GM23248 (cell line): Measurements from ENCODE around the gene PCDHGA1. TPM values are rescaled to one million over a fixed set of nuclear protein-coding genes. Genes with fewer than 3 reads are reported as not detected.
"Not testable (repeated sequence)": the region's sequence is repeated elsewhere in the genome, so short reads cannot be mapped to it uniquely, and the experiment has no call there.

Experiments used
- DNase-seq: peaks from one replicate; pipeline ENCODE4 v3.0.0-alpha.2; 2015
- H2AFZ ChIP-seq: fragments of 200-600 bp; sonication (generic); 2 replicates; pipeline ENCODE4 v1.6.1; 2016; ENCODE audit warnings: antibody characterized with exemption
- H3F3A ChIP-seq: fragments of 200-600 bp; sonication (generic); 2 replicates; pipeline ENCODE4 v1.6.1; 2016; ENCODE audit warnings: mild to moderate bottlenecking, antibody characterized with exemption, mixed run types; ENCODE audit not compliant: insufficient read depth
- H3K27ac ChIP-seq: fragments of 200-600 bp; sonication (generic); 2 replicates; pipeline ENCODE4 v1.5.1; 2016; ENCODE audit warnings: mild to moderate bottlenecking
- H3K27me3 ChIP-seq: fragments of 200-600 bp; sonication (generic); replicated peaks from 2 replicates; pipeline ENCODE4 v1.6.1; 2016; ENCODE audit warnings: mild to moderate bottlenecking; ENCODE audit not compliant: insufficient read depth
- H3K36me3 ChIP-seq: fragments of 200-600 bp; sonication (generic); 2 replicates; pipeline ENCODE4 v1.6.1; 2016; ENCODE audit warnings: low read depth, mild to moderate bottlenecking
- H3K4me1 ChIP-seq: fragments of 200-600 bp; sonication (generic); 2 replicates; pipeline ENCODE4 v1.6.1; 2016; ENCODE audit warnings: mild to moderate bottlenecking; ENCODE audit not compliant: insufficient read depth
- H3K4me2 ChIP-seq: fragments of 200-600 bp; sonication (generic); one replicate; pipeline ENCODE4 v1.6.1; 2016; ENCODE audit warnings: mild to moderate bottlenecking; ENCODE audit not compliant: unreplicated experiment
- H3K4me3 ChIP-seq: fragments of 200-600 bp; sonication (generic); 2 replicates; pipeline ENCODE4 v1.5.1; 2016; ENCODE audit warnings: mild to moderate bottlenecking
- H3K79me2 ChIP-seq: fragments of 200-600 bp; sonication (generic); 2 replicates; pipeline ENCODE4 v1.6.1; 2016; ENCODE audit warnings: mild to moderate bottlenecking; ENCODE audit not compliant: insufficient read depth
- H3K9ac ChIP-seq: fragments of 200-600 bp; sonication (generic); 2 replicates; pipeline ENCODE4 v1.6.1; 2016; ENCODE audit warnings: mild to moderate bottlenecking
- H3K9me2 ChIP-seq: fragments of 200-600 bp; sonication (generic); 2 replicates; pipeline ENCODE4 v1.6.1; 2016; ENCODE audit warnings: mixed run types, mild to moderate bottlenecking, moderate library complexity; ENCODE audit not compliant: insufficient read depth
- H3K9me3 ChIP-seq: fragments of 200-600 bp; sonication (generic); one replicate; pipeline ENCODE4 v1.6.1; 2017; ENCODE audit warnings: low read depth
- H4K20me1 ChIP-seq: fragments of 200-600 bp; sonication (generic); 2 replicates; pipeline ENCODE4 v1.6.0; 2016; ENCODE audit not compliant: insufficient read depth
- EZH2 ChIP-seq: fragments of 200-600 bp; sonication (generic); IDR thresholded peaks from 2 replicates; pipeline ENCODE4 v1.6.1; 2018; ENCODE audit warnings: antibody characterized with exemption, mild to moderate bottlenecking; ENCODE audit not compliant: insufficient read depth, poor library complexity, severe bottlenecking
- EZH2phosphoT487 ChIP-seq: fragments of 200-600 bp; sonication (generic); IDR thresholded peaks from 2 replicates; pipeline ENCODE4 v1.6.1; 2018; ENCODE audit warnings: antibody characterized with exemption, moderate library complexity, mild to moderate bottlenecking, low read depth; ENCODE audit not compliant: insufficient read depth
- WGBS, 2 experiments: methylation state at CpG; one replicate each; pipeline ENCODE4 v1.1.6; 2015 to 2017; ENCODE audit warnings: low lambda C conversion rate in 2 of 2, low coverage in 1 of 2; ENCODE audit errors: missing lambda C conversion rate in 2 of 2; 5-methylcytosine and 5-hydroxymethylcytosine counted together
- in situ Hi-C: fragments of 300-500 bp; cut with MboI; formaldehyde crosslinking; loops from 2 replicates; pipeline ENCODE4 v1.15.0; 2020
- polyA plus RNA-seq: library from polyadenylated mRNA; unstranded; fragments of >200 nt; fragmentation: Nextera tagmentation; extraction: Ambion mirVana; gene quantifications from 2 replicates; pipeline ENCODE4 v1.2.1, GENCODE V29; 2016
- total RNA-seq: library from RNA; depleted of rRNA; stranded (reverse); fragments of >200 nt; shearing (Covaris generic); gene quantifications from 2 replicates; pipeline ENCODE4 v1.2.3, GENCODE V29; 2014

PCDHGA1 gene
- total and polyA plus RNA-seq, 2 experiments from 2014 or later: 0.63 to 1.8 TPM

GRCh38 chr5:141313711-141314110 lies 16.6 kb upstream of the PCDHGA1 start:
- Histone ChIP-seq H4K20me1 (no peaks in the 10 kb centered on the region), H3K9ac (no peak overlapping the region), H3K4me2 (no peak overlapping the region), H3K4me1 (no peaks in the 10 kb centered on the region), H3F3A (peaks cover 12% of the 10 kb centered on the region; the same call in 1 of the 2 replicates), H3K9me3 (peaks cover 6% of the 10 kb centered on the region), H3K9me2 (no peaks in the 10 kb centered on the region), H2AFZ (no peak overlapping the region), H3K79me2 (peaks cover 96% of the 10 kb centered on the region), H3K4me3 (no peak overlapping the region), H3K27ac (no peak overlapping the region), H3K36me3 (peaks cover 51% of the 10 kb centered on the region), H3K27me3 (no peaks in the 10 kb centered on the region)
- TF ChIP-seq EZH2phosphoT487 (no peak), EZH2 (no peak)
- in situ Hi-C loops: no loop called here
- no peak for DNase-seq

- H2AFZ ChIP-seq, H3K4me1 ChIP-seq, H3K9me2 ChIP-seq, DNase-seq, H4K20me1 ChIP-seq, H3K27ac ChIP-seq, H3K9ac ChIP-seq, in situ Hi-C loops, H3K27me3 ChIP-seq, H3K4me3 ChIP-seq, H3K4me2 ChIP-seq, H3K9me3 ChIP-seq: not testable (repeated sequence)
- 86 to 91% methylated on average over 4 of the region's 4 CpGs for WGBS, 2 experiments
- peaks cover 61% of the 10 kb centered on the region for H3K36me3 ChIP-seq
- peaks cover 31% of the 10 kb centered on the region for H3F3A ChIP-seq
- H3K79me2 ChIP-seq: peaks cover 81% of the 10 kb centered on the region
Observed at GRCh38 chr5:141316963-141317362, 13.4 kb upstream of the PCDHGA1 start.

GRCh38 chr5:141319202-141319601 lies 11.1 kb upstream of the PCDHGA1 start:
- no peak overlapping the region for H2AFZ ChIP-seq
- H3K27ac ChIP-seq: no peak overlapping the region
- 94 to 97% methylated on average over 6 of the region's 6 CpGs for WGBS, 2 experiments
- H3F3A ChIP-seq: peaks cover 31% of the 10 kb centered on the region
- H3K27me3 ChIP-seq: no peaks in the 10 kb centered on the region
- in situ Hi-C loops: no loop called here
- TF ChIP-seq EZH2 (no peak), EZH2phosphoT487 (no peak)
- no peaks in the 10 kb centered on the region for H3K4me1 ChIP-seq
- peaks cover 8% of the 10 kb centered on the region; the same call in 1 of the 2 replicates for H4K20me1 ChIP-seq
- no peaks in the 10 kb centered on the region for H3K9me2 ChIP-seq
- peak overlapping the region; percentile 95 for H3K4me2 ChIP-seq
- H3K9me3 ChIP-seq: peaks cover 7% of the 10 kb centered on the region
- peak overlapping the region; percentile 78 for H3K4me3 ChIP-seq
- H3K36me3 ChIP-seq: peaks cover 54% of the 10 kb centered on the region
- peaks cover 59% of the 10 kb centered on the region for H3K79me2 ChIP-seq
- DNase-seq: peak; percentile 18
- no peak overlapping the region for H3K9ac ChIP-seq

GRCh38 chr5:141319699-141320098 lies 10.6 kb upstream of the PCDHGA1 start:
- H3F3A ChIP-seq: peaks cover 29% of the 10 kb centered on the region
- peak overlapping the region; percentile 92; the same call in 1 of the 2 replicates for H3K27ac ChIP-seq
- no peak overlapping the region for H2AFZ ChIP-seq
- H3K79me2 ChIP-seq: peaks cover 54% of the 10 kb centered on the region
- DNase-seq: no peak
- H4K20me1 ChIP-seq: peaks cover 8% of the 10 kb centered on the region; the same call in 1 of the 2 replicates
- in situ Hi-C loops: no loop called here
- peaks cover 7% of the 10 kb centered on the region for H3K9me3 ChIP-seq
- H3K27me3 ChIP-seq: no peaks in the 10 kb centered on the region
- H3K9ac ChIP-seq: peak overlapping the region; percentile 91
- peaks cover 50% of the 10 kb centered on the region for H3K36me3 ChIP-seq
- H3K9me2 ChIP-seq: no peaks in the 10 kb centered on the region
- WGBS, 2 experiments: 66% methylated on average over 5 of the region's 5 CpGs
- no peak for TF ChIP-seq EZH2
- TF ChIP-seq EZH2phosphoT487: no peak
- H3K4me2 ChIP-seq: peak overlapping the region; percentile 95
- H3K4me3 ChIP-seq: peak overlapping the region; percentile 78
- no peaks in the 10 kb centered on the region for H3K4me1 ChIP-seq
